ENCODE data around the gene UGT1A5.
"Not testable (repeated sequence)": the region's sequence is repeated elsewhere in the genome, so short reads cannot be mapped to it uniquely, and the experiment has no call there.

Gene UGT1A5

GRCh38 chr2:233745838-233746237 lies 33.1 kb downstream of the UGT1A5 start:
- DNase-seq (ENCODE audit: low read depth in 2 of 2), result not testable (repeated sequence)

- DNase-seq (ENCODE audit: low read depth in 2 of 2), result no peak
These were observed 34.0 kb downstream of the UGT1A5 start for GRCh38 chr2:233746475-233747282.

- DNase-seq (ENCODE audit: low read depth in 2 of 2), result no peak
These were observed 34.5 kb downstream of the UGT1A5 start for GRCh38 chr2:233747283-233747544.

- DNase-seq (ENCODE audit: low read depth in 2 of 2), result not testable (repeated sequence)
These were observed 38.0 kb downstream of the UGT1A5 start for GRCh38 chr2:233750689-233751088.

GRCh38 chr2:233751212-233752009 lies 38.7 kb downstream of the UGT1A5 start:
- DNase-seq (ENCODE audit: low read depth in 2 of 2), result not testable (repeated sequence)

GRCh38 chr2:233754872-233755611 lies 42.3 kb downstream of the UGT1A5 start:
- no peak for DNase-seq (ENCODE audit: low read depth in 2 of 2)

GRCh38 chr2:233756429-233757081 lies 43.8 kb downstream of the UGT1A5 start:
- no peak for DNase-seq (ENCODE audit: low read depth in 2 of 2)

GRCh38 chr2:233758141-233758540 lies 45.4 kb downstream of the UGT1A5 start:
- DNase-seq (ENCODE audit: low read depth in 2 of 2), result no peak

GRCh38 chr2:233758849-233759248 lies 46.1 kb downstream of the UGT1A5 start:
- DNase-seq (ENCODE audit: low read depth in 2 of 2), result no peak

- DNase-seq (ENCODE audit: low read depth in 2 of 2), result no peak
These were observed 47.3 kb downstream of the UGT1A5 start, which contains the start of gene UGT1A1 for GRCh38 chr2:233760043-233760442. Gene UGT1A1 (plus strand): TSS chr2:233760270. CDS start chr2:233760288, 18 bp downstream.

- no peak for DNase-seq (ENCODE audit: low read depth in 2 of 2)
These were observed 48.5 kb downstream of the UGT1A5 start for GRCh38 chr2:233761040-233761769.

GRCh38 chr2:233764264-233764663 lies 51.6 kb downstream of the UGT1A5 start:
- DNase-seq (ENCODE audit: low read depth in 2 of 2), result no peak

- no peak for DNase-seq (ENCODE audit: low read depth in 2 of 2)
These were observed 52.1 kb downstream of the UGT1A5 start for GRCh38 chr2:233764761-233765160.

GRCh38 chr2:233766416-233766815 lies 53.7 kb downstream of the UGT1A5 start:
- no peak for DNase-seq (ENCODE audit: low read depth in 2 of 2)

GRCh38 chr2:233768076-233768475 lies 55.4 kb downstream of the UGT1A5 start:
- DNase-seq (ENCODE audit: low read depth in 2 of 2), result no peak

- DNase-seq (ENCODE audit: low read depth in 2 of 2), result no peak
These were observed 56.6 kb downstream of the UGT1A5 start for GRCh38 chr2:233769260-233769659.

- no peak for DNase-seq (ENCODE audit: low read depth in 2 of 2)
These were observed 59.4 kb downstream of the UGT1A5 start for GRCh38 chr2:233772153-233772552.

GRCh38 chr2:233772583-233772982 lies 59.9 kb downstream of the UGT1A5 start:
- DNase-seq (ENCODE audit: low read depth in 2 of 2), result no peak

- DNase-seq (ENCODE audit: low read depth in 2 of 2), result no peak
These were observed 61.1 kb downstream of the UGT1A5 start for GRCh38 chr2:233773854-233774253.

- no peak for DNase-seq (ENCODE audit: low read depth in 2 of 2)
These were observed 62.7 kb downstream of the UGT1A5 start for GRCh38 chr2:233775414-233775813.

GRCh38 chr2:233778030-233778429 lies 65.3 kb downstream of the UGT1A5 start, which contains the start of gene MROH2A:
Gene MROH2A (plus strand): TSS chr2:233778330. CDS start chr2:233779359, 1,029 bp downstream.
- no peak for DNase-seq (ENCODE audit: low read depth in 2 of 2)
